GM12878 (cell line): ENCODE data around the gene MVK. TPM values are rescaled to one million over a fixed set of nuclear protein-coding genes. Genes with fewer than 3 reads are reported as not detected.

Experiments
- ASH2L ChIP-seq: fragments of 300-600, 200-600 bp; sonication (generic); IDR thresholded peaks from 2 replicates; pipeline ENCODE4 v1.6.1; 2017; ENCODE audit warnings: low read depth, mild to moderate bottlenecking, borderline replicate concordance
- CBX5 ChIP-seq: sonication (generic); IDR thresholded peaks from 2 replicates; pipeline ENCODE4 v1.6.1; 2016; ENCODE audit warnings: low read depth, moderate library complexity, mild to moderate bottlenecking, inconsistent platforms
- EED ChIP-seq: sonication (generic); IDR thresholded peaks from 2 replicates; pipeline ENCODE4 v1.6.1; 2016; ENCODE audit warnings: antibody characterized with exemption, low read depth
- GATAD2B ChIP-seq: fragments of 450-650 bp; conservative IDR thresholded peaks from 2 replicates; pipeline ENCODE4 v1.6.1; 2017; ENCODE audit warnings: low read depth, mild to moderate bottlenecking, moderate library complexity
- IRF3 ChIP-seq: fragments of 450-650 bp; IDR thresholded peaks from 2 replicates; pipeline ENCODE4 v1.6.1; 2014; ENCODE audit warnings: mild to moderate bottlenecking
- JUNB ChIP-seq: IDR thresholded peaks from 2 replicates; pipeline ENCODE4 v1.6.1; 2016; ENCODE audit warnings: antibody characterized with exemption, mild to moderate bottlenecking
- JUND ChIP-seq: IDR thresholded peaks from 2 replicates; pipeline ENCODE4 v1.6.1; 2012; ENCODE audit warnings: low read depth, mild to moderate bottlenecking, low read length, improper control_type of control experiment, moderate library complexity
- KDM1A ChIP-seq: fragments of 200-600 bp; sonication (generic); IDR thresholded peaks from 2 replicates; pipeline ENCODE4 v1.6.1; 2016; ENCODE audit warnings: borderline replicate concordance
- MEF2A ChIP-seq: IDR thresholded peaks from 2 replicates; pipeline ENCODE4 v1.6.1; 2011; ENCODE audit warnings: low read depth, mild to moderate bottlenecking, low read length, moderate library complexity; ENCODE audit not compliant: insufficient read depth
- MTA3 ChIP-seq: IDR thresholded peaks from 2 replicates; pipeline ENCODE4 v1.6.1; 2012; ENCODE audit warnings: low read length, inconsistent platforms, borderline replicate concordance
- NBN ChIP-seq: fragments of 450-650 bp; IDR thresholded peaks from 2 replicates; pipeline ENCODE4 v1.6.1; 2016
- NRF1 ChIP-seq: conservative IDR thresholded peaks from 2 replicates; pipeline ENCODE4 v1.6.1; 2011; ENCODE audit warnings: mild to moderate bottlenecking, low read depth, low read length, improper control_type of control experiment
- POLR2AphosphoS2 ChIP-seq: IDR thresholded peaks from 2 replicates; pipeline ENCODE4 v1.6.1; 2011; ENCODE audit warnings: low read depth, mild to moderate bottlenecking, low read length, improper control_type of control experiment, moderate library complexity
- SMAD1 ChIP-seq: fragments of 450-650 bp; IDR thresholded peaks from 2 replicates; pipeline ENCODE4 v1.6.1; 2018; ENCODE audit warnings: mild to moderate bottlenecking, low read depth; ENCODE audit not compliant: partially characterized antibody
- ZNF622 ChIP-seq: fragments of 450-650 bp; IDR thresholded peaks from 2 replicates; pipeline ENCODE4 v1.6.1; 2017; ENCODE audit warnings: mild to moderate bottlenecking, inconsistent platforms
- polyA plus RNA-seq, 11 experiments: library from polyadenylated mRNA; depleted of rRNA in 4 of 11; unstranded in 6 of 11; stranded (reverse) in 5 of 11; fragments of >200 nt; fragmentation: Nextera tagmentation in 4 of 11; fragmentation: Illumina TruSeq in 1 of 11; extraction: Ambion mirVana in 4 of 11; extraction: Trizol in 1 of 11; gene quantifications; 1 replicate in 1 of 11; 2 replicates in 10 of 11; pipeline versions ENCODE4 v1.2.1 to v1.2.3, GENCODE V29; 2011 to 2016; ENCODE audit warnings: inconsistent platforms in 2 of 11, missing spikeins in 2 of 11, low read depth in 1 of 11
- total RNA-seq, 4 experiments: library from RNA; depleted of rRNA in 3 of 4; stranded (reverse); fragments of >200 nt in 3 of 4; fragmentation: Illumina TruSeq in 1 of 4; extraction: Trizol in 1 of 4; gene quantifications; 2 replicates each; pipeline versions ENCODE4 v1.2.1 to v1.2.3, GENCODE V29; 2013 to 2021
- TF ChIP-seq, protein P1 (sequence below): fragments of 450-650 bp; formaldehyde crosslinking; IDR thresholded peaks from 2 replicates; pipeline ENCODE4 v1.4.0; 2020; ENCODE audit warnings: mild to moderate bottlenecking, moderate library complexity
- TF ChIP-seq, protein P2 (sequence below): fragments of 450-650 bp; formaldehyde crosslinking; IDR thresholded peaks from 2 replicates; pipeline ENCODE4 v1.5.0; 2022; ENCODE audit warnings: mild to moderate bottlenecking, missing genetic modification characterization
- TF ChIP-seq, protein P3 (sequence below): fragments of 450-650 bp; conservative IDR thresholded peaks from 2 replicates; pipeline ENCODE4 v1.6.1; 2017; ENCODE audit warnings: mild to moderate bottlenecking, moderate library complexity

The MVK gene
- total and polyA plus RNA-seq, 10 of the 15 experiments (the other 5 are each of a cell fraction or from before 2014, with no cell fraction given): 0.24 to 46.7 (median 31.9) TPM

DNA sequence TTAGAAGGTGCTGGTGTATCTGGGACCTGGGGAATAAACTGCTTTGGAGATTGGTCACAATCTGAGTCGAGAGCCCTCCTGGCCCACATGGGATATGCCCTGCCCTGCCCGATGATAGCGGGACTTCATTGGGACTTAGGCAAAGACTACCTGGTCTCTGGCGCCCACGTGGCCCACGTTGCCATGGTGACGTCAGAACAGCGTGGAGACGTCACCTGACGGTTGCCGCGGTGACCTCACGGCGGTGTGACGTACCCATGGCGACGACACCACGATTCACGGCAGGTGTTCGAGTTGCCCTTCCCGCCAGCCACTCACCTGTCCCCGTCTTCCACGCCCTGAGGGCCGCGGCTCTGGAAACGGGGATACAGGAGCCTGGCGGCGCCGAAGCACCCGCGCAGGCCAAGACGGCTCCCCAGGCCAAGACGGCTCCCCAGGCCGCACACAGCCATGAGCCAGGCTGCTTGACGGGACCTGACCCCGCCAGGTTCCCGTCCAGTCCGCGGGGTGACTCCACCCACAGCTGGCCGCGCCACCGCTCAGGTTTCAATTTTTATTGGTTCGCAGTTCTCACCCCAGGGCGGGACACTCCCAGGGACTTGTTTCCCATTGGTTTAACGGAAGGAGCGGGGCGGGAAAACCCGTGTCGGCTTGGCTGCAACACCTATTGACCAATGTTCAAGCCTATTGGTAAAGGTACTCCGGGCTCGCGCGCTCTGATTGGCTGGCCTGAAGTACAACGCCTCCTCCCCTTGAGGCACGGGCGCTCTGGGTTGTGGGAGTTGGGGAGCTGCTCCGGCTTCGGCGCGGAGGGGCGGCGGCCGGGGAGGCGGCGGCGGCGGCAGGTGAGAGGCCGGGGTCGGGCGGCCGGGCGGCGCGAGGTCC is at the start of gene MVK, which contains the start of gene MMAB (continued):
- TF ChIP-seq, protein P1, sequence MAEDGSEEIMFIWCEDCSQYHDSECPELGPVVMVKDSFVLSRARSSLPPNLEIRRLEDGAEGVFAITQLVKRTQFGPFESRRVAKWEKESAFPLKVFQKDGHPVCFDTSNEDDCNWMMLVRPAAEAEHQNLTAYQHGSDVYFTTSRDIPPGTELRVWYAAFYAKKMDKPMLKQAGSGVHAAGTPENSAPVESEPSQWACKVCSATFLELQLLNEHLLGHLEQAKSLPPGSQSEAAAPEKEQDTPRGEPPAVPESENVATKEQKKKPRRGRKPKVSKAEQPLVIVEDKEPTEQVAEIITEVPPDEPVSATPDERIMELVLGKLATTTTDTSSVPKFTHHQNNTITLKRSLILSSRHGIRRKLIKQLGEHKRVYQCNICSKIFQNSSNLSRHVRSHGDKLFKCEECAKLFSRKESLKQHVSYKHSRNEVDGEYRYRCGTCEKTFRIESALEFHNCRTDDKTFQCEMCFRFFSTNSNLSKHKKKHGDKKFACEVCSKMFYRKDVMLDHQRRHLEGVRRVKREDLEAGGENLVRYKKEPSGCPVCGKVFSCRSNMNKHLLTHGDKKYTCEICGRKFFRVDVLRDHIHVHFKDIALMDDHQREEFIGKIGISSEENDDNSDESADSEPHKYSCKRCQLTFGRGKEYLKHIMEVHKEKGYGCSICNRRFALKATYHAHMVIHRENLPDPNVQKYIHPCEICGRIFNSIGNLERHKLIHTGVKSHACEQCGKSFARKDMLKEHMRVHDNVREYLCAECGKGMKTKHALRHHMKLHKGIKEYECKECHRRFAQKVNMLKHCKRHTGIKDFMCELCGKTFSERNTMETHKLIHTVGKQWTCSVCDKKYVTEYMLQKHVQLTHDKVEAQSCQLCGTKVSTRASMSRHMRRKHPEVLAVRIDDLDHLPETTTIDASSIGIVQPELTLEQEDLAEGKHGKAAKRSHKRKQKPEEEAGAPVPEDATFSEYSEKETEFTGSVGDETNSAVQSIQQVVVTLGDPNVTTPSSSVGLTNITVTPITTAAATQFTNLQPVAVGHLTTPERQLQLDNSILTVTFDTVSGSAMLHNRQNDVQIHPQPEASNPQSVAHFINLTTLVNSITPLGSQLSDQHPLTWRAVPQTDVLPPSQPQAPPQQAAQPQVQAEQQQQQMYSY (CRISPR knock-in tag): no peak
- TF ChIP-seq IRF3: peak; percentile 83
- TF ChIP-seq MTA3: no peak
- TF ChIP-seq ZNF622: no peak
- peak; percentile 77 for TF ChIP-seq GATAD2B
- TF ChIP-seq, protein P2, sequence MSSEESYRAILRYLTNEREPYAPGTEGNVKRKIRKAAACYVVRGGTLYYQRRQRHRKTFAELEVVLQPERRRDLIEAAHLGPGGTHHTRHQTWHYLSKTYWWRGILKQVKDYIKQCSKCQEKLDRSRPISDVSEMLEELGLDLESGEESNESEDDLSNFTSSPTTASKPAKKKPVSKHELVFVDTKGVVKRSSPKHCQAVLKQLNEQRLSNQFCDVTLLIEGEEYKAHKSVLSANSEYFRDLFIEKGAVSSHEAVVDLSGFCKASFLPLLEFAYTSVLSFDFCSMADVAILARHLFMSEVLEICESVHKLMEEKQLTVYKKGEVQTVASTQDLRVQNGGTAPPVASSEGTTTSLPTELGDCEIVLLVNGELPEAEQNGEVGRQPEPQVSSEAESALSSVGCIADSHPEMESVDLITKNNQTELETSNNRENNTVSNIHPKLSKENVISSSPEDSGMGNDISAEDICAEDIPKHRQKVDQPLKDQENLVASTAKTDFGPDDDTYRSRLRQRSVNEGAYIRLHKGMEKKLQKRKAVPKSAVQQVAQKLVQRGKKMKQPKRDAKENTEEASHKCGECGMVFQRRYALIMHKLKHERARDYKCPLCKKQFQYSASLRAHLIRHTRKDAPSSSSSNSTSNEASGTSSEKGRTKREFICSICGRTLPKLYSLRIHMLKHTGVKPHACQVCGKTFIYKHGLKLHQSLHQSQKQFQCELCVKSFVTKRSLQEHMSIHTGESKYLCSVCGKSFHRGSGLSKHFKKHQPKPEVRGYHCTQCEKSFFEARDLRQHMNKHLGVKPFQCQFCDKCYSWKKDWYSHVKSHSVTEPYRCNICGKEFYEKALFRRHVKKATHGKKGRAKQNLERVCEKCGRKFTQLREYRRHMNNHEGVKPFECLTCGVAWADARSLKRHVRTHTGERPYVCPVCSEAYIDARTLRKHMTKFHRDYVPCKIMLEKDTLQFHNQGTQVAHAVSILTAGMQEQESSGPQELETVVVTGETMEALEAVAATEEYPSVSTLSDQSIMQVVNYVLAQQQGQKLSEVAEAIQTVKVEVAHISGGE (CRISPR knock-in tag): no peak
- TF ChIP-seq JUNB: no peak
- TF ChIP-seq SMAD1: no peak
- no peak for TF ChIP-seq CBX5
- peak; percentile 99 for TF ChIP-seq NBN
- TF ChIP-seq, protein P3, sequence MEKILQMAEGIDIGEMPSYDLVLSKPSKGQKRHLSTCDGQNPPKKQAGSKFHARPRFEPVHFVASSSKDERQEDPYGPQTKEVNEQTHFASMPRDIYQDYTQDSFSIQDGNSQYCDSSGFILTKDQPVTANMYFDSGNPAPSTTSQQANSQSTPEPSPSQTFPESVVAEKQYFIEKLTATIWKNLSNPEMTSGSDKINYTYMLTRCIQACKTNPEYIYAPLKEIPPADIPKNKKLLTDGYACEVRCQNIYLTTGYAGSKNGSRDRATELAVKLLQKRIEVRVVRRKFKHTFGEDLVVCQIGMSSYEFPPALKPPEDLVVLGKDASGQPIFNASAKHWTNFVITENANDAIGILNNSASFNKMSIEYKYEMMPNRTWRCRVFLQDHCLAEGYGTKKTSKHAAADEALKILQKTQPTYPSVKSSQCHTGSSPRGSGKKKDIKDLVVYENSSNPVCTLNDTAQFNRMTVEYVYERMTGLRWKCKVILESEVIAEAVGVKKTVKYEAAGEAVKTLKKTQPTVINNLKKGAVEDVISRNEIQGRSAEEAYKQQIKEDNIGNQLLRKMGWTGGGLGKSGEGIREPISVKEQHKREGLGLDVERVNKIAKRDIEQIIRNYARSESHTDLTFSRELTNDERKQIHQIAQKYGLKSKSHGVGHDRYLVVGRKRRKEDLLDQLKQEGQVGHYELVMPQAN: peak; percentile 96
- peak; percentile 52 for TF ChIP-seq POLR2AphosphoS2
- no peak for TF ChIP-seq KDM1A
- no peak for TF ChIP-seq MEF2A
- no peak for TF ChIP-seq ASH2L
- no peak for TF ChIP-seq EED
- TF ChIP-seq JUND: peak; percentile 10; the same call in 1 of the 2 replicates
- no peak for TF ChIP-seq NRF1
